Uterus (tissue), 2 donors: Measurements from ENCODE around the gene CELSR3.

Source experiments
- CTCF ChIP-seq, 4 experiments: fragments of 200-600 bp in 2 of 4; fragments of 450-650 bp in 2 of 4; sonication (generic) in 2 of 4; IDR thresholded peaks; one replicate each; pipeline ENCODE4 v1.5.1; 2016 to 2019; ENCODE audit warnings: antibody characterized with exemption in 4 of 4, mild to moderate bottlenecking in 2 of 4, moderate library complexity in 1 of 4
- POLR2A ChIP-seq, 2 donors: fragments of 450-650 bp; IDR thresholded peaks; one replicate each; pipeline ENCODE4 v1.6.1; 2016; ENCODE audit warnings: antibody characterized with exemption in 2 of 2, mild to moderate bottlenecking in 1 of 2, moderate library complexity in 1 of 2

GRCh38 chr3:48678056-48678455 is 15.4 kb upstream of the CELSR3 start:
- TF ChIP-seq CTCF (IDR thresholded peaks at IDR 0.05) (no peak), POLR2A (IDR thresholded peaks at IDR 0.05) (no peak)
